NOMO-1 treated with DMSO at 0.1 percent for 48 hours (cell line): ENCODE results near the gene TENM3.

Experiments used
- DNase-seq: peaks from one replicate; lab custom pipeline; 2025; ENCODE audit not compliant: unreplicated experiment; lab: John Stamatoyannopoulos, UW

TENM3 gene

DNA sequence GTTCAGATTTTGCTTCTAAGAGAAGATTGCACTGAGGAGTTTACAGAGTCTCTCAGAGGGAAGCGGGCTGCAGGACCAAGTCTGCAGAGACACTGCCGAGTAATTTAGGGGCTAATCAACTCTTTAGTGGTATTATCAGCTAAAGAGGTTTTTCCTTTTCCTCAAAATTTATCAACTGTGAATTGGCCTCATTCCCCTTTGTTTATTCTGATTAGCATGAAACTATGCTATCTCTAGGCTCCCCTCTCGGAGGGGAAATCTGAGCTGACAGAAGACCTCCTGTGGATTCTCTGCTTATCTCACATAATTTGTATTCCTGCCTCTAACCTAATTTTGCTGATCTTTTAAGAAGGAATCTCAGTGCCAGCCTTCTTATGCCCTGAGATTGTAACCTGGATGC lies 473.0 kb downstream of the TENM3 start:
- DNase-seq, result no peak

DNA sequence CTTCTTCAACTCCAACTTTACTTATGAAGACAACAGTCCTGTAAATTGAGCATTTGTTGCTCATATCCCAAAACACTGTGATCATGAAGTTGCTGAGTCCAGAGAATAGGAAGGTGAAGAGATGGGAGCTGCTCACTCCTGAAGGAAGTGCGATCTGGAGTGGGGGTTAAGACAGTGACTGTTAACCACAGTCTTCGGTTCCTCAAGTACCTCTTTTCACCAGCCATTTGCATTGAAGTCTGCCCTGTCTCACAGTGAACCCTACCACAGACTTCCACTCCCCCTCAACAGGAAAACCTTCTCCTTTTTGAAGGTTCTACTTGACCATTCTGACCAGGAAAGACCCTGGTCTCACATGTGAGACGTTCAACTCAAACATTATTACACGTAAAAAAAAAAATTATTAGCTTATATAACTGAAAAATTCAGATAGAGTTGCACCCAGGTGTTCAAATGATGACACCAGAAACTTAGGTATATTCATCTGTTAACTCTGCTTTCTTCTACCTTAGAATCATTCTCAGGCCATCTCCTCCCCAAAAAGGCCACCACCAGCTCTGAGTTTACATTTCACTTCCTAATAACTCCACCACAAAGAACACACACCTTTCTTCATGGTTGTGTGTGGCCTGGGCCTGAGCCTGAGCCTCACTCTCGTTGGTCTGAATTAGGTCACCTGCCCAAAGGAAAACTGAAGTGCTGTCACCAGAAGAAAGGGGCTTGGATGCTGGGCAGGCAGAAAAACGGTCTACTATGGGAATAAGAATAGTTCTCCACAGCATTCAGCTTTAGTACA lies 474.8 kb downstream of the TENM3 start:
- no peak for DNase-seq

DNA sequence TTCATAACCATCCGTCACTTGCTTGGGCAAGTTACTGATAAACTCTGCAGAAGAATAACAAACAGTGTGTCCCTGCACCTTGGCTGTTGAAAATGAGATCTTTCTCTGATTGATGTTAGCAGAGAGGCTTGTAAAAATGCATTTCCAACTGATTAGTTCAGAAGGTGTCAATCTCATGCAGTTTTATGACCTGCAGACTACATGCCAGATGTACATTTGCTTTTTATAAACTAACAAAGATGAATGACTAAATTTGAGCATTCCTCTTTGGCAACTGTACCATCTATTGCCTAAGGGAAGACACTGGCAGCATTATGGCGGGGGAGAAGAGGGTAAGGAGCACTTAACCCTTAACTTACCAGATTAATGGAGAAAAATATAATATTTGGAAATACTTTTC lies 481.2 kb downstream of the TENM3 start:
- DNase-seq, result no peak

DNA sequence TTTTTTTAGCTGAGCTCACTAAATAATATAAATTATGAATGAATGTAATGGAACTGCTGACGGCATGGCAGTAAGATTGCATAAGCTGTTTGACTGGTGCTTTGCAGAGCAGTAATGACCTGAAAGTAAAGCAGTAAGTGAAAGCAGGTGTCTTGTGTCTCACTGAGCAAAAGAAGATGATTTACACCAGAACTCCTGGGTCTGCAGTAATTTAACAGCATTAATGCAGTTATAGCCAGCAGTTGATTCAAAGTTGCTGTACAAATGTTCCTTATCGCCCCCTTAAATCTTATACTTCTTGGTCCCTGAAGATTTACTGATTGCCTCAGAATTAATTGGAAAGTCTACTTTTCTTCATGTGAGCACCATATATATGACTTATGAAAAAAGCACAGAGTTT lies 486.3 kb downstream of the TENM3 start:
- DNase-seq, result no peak

DNA sequence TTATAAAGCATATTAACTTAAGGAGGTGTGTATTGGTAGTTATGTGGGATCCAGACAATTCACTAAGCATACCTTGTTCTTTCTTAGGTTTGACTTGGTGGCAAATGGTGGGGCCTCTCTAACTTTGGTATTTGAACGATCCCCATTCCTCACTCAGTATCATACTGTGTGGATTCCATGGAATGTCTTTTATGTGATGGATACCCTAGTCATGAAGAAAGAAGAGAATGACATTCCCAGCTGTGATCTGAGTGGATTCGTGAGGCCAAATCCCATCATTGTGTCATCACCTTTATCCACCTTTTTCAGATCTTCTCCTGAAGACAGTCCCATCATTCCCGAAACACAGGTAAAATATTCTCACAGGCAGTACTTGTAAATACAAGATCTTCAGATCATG lies 487.6 kb downstream of the TENM3 start:
- DNase-seq, result no peak

DNA sequence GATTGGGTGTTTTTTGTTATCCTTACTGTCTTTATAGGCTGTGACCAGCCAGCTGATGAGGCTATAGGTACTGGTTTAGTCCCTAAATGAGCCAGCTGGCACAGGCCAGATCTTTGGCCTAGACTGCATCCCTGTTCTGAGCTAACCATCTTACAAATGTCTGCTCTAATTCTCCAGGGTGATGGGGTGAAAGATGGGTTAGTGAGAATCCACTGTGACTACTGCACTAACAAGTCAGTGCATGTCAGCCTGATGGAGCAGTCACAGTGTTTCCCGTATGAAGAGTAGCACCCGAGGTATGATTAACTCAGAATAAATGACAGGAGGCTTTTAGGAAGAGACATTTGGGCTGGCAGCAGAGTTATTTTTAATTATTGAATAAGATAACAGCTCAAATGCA lies 493.0 kb downstream of the TENM3 start:
- DNase-seq, result no peak

DNA sequence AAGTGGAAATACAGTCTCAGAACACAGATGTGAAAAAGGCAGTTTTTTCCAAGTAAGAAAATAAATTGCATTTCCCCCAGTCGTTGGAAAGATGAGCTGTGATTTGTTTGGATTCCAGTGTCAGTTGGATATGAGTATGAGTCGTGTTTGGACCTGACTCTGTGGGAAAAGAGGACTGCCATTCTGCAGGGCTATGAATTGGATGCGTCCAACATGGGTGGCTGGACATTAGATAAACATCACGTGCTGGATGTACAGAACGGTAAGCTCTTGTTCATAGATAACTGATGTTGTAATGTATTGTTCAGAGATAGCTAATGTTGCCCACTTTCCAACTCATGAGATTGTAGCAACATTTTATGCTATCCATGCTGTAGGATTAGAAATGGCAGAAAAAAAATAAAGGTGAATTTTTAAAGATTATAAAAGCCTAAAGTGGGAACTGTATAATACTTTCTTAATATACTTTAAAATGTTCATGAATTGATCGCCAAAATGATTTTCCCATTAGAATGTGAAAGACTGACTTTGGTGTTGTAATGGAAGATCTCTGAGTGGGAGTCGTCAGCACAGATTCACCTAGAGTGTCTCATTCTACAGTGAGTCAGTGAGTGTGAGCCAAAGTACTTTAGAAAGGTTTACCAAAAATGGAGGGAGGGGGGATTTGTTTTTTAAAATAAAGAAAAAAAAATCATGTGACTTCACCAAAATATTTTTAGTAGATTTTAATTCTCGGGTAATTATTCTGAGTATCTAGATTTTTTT lies 495.3 kb downstream of the TENM3 start:
- DNase-seq, result no peak

DNA sequence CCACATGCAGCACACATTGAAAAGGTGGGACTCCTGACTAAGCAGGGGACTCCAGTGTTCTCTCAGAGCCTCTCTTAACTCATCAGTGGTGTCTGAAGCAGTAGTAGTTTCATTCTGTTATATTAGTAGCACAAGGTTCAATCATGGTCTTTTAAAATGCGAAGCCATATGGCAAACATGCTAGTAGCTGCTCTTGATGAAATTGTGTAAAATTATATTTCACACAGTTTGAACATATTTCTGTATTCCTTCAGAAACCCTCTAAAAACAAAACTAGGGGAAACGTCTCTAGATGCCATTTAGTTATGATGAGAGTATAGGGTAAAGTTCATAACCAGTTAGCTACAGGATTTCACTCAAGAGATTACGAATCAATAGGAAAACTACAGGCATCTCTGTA lies 497.1 kb downstream of the TENM3 start:
- DNase-seq, result no peak

DNA sequence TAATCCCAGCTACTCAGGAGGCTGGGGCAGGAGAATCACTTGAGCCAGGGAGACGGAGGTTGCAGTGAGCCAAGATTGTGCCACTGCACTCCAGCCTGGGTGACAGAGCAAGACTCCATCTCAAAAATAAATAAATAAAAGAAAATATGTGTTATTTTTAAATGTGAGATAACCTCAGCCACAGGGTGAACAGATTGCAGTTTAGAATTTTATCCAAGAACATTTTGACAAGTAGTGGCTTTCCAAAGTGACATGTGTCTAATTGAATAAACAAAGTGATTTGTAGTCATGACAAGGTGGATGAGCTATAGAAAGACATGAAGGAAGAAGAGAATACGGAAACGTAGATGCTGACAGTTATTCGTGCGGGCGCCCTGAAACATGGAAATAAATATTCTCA lies 497.9 kb downstream of the TENM3 start:
- DNase-seq, result no peak

DNA sequence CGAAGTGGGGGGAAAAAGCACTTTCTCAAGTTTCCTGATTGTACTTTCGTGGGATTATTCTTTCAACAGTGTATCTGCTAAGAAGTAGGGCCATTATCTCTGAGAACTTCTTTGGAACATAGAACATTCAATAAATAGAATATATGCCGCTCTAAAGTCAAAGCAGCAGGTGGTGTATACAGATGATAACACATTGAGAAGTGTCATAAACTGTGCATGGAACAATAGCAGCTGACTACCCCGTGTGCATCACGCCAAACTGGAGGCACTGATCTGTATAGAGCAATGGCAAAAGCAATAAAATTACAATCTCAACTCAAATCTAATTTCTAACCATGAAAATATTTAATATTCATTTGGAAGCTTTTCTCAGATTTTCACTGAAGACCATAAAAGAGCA lies 498.7 kb downstream of the TENM3 start:
- no peak for DNase-seq

DNA sequence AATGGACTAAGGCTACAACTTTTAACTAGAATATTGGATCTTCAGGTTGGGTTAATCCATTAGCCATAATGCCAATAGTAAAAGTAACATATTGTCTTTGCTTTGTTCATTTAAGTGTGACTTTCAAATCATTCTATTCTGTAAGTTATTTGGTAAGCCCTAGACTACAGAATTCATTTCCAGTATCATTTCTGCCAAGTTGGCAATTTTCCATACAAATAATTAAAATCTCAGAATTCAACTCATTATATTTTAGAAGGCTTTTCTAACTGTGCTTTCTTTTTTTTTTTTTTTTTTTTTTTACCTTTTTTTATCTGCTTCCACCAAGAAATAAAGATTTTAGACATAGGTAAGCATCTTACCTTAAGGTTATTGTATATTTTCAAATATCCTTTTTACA lies 500.6 kb downstream of the TENM3 start:
- no peak for DNase-seq

DNA sequence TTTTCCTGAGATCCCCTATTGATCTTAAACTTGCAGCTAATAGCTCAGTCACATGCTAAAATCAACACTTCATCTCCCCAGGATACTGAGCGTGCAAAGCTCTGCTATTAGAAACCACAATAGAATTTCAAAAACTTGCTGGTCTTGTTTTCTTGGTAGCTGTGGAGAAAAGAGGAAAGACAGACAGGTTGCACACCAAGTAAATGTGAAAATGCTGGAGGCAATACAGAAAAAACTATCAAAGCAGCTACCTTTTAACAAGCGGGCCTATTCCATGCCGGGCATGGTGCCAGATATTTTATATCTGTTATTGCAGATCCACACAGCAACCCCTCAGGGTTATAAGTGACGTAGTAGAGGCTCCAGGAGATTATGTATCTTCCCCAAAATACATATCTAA lies 502.0 kb downstream of the TENM3 start:
- no peak for DNase-seq

DNA sequence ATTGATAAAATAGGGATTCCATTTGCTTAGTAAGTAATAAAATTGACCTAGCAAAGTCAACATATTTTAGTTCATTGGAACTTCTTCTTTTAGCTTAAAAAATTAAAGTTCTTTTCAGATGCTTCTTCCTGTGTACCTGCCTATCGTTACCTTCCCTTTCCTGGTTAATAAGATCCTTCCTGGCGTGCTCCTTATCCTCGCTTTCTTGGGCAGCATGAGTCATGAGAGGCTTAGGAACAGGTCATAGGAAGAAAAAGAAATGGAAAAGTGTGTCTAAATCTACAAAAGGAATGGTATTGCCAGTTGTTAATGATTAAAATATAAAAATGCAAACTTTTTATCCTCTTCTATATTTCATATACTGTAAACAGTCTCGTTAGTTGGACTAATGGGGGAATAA lies 503.7 kb downstream of the TENM3 start:
- DNase-seq, result no peak

DNA sequence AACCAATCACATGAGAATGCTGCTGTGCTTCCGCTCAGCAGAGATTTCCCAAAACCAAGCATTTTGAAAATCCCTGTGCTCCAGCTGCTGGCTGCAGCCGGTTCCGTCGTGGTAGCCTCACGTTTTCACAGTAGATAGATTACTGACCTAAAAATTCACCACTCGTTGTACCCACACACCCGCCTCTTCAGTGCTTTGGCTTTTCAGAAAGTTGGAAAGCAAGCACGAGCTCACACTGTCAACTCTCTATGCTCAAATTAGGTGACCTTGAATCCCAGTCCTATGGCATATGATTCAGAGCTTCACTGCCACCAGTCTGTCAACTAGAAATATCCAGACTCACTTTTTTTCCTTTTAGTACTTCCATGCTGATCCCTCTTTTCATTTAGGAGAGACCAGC lies 505.1 kb downstream of the TENM3 start:
- DNase-seq, result no peak

DNA sequence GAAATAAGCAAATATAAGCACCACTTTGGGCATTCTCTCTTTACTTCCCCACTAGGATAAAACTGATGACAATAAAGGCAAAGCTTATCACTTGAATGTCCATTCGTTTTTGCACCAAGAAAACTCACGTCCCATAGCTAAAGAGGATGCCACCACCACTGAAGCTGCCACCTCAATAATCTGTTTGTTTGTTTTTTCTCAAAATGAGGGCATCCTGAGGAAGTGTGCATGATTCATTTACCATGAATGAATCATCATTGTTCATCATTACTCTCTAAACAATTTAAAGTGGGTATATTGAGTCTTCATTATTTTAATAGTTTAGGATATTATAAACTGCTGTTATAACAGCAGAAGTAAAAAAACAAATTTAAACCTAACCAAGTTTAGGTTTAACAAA lies 505.7 kb downstream of the TENM3 start:
- DNase-seq, result no peak

DNA sequence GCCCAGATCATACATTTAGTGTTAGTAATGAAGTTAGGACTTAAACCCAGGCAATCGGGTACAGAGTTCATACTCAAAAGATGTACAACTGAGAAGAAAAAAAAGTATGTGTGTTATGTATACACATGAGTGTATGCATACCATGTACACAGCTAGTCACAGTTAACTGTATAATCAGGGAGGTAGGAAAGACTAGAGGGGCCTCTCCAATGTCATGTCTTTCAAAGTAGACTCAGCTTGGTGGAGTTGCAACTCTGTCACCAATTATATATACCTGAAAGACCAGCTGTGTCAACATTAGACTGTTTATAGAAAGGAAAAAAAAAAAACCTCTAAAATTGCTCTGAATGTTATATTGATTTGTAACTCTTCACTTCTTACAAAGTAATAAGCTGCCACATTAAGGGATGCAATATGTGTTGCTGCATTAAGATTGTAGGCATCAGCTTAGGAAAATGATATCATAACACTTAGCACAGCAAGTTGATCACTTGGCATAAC lies 506.5 kb downstream of the TENM3 start:
- DNase-seq, result no peak

DNA sequence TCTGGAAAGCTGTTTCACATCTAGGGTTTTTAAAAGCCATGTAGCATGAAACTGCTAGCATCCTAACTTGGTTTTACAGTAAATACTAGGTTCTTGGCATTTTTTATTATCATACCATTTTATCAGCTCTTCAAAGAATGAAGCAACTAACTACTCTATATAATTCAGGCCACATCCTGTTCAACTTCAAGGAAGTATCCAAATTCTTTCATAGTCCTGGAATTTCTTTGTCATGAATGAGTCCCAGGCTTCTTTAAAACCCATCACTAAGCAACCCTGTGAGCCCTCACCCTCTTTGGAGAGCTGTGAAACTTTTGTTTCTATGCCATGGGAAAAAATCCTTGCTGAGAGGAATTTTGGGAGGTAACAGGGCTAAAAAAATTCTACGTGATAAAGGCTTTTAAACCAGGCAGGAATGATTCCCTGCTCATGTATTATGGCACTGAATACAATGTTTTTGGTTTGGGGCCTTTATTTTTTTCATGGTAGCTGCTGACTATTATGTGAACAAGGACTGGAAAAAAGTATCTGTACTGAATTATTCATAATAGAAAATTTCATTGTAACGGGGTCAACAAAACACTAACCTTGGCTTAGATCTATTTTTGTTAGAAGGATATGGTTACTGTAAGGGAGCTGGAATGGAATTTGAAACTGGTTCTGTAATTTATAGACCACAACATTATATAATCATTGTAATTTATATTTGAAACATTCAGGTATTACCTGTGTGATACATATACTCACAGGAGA lies 509.1 kb downstream of the TENM3 start:
- DNase-seq, result no peak

DNA sequence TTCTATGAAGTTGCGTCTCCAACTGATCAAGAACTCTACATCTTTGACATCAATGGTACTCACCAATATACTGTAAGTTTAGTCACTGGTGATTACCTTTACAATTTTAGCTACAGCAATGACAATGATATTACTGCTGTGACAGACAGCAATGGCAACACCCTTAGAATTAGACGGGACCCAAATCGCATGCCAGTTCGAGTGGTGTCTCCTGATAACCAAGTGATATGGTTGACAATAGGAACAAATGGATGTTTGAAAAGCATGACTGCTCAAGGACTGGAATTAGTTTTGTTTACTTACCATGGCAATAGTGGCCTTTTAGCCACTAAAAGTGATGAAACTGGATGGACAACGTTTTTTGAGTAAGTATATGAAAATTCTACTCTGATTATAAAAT lies 511.7 kb downstream of the TENM3 start:
- no peak for DNase-seq

DNA sequence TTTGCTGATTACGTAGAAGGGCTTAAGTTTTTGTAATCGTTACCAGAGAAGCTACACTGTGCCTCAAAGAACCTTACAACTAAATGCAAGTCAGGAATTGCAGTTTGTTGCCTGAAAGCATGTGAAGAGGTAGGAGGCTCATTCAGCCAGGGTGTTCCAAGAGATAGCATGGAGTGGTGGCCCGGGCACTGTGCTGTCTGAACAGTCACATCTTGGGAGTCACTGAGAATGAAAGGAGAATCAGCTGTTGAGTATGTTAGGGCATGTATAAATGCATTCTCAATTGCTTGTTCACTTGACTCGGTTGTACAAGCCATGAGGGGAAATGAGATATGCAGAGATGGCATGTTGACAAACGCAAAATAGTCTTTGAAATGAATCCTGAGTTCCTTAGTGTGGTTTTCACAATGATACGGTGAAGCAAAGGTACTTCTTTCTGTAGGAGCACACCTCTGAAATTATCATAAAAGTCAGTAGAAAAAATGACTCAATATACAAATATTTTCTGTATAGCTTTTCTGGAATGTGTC lies 513.0 kb downstream of the TENM3 start:
- DNase-seq, result no peak

DNA sequence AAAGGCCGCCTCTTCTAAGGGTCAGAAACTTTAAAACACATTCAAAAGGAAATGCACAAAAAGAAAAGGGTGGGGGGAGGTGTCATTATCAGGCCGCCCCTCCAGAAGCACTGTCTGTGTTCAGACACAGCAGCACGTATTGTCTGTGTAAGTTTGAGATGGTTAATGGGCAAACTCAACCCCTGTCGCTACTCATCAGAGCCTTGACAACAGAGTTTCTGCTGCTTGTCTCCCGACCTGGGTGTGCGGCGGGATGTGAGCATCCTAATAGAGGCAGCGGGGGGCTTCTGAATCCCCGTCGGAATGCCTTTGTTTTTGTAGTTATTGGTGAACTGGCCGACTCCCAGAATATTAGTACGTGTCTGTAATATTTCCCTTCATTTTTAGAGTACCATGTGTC lies 515.1 kb downstream of the TENM3 start:
- DNase-seq, result no peak

DNA sequence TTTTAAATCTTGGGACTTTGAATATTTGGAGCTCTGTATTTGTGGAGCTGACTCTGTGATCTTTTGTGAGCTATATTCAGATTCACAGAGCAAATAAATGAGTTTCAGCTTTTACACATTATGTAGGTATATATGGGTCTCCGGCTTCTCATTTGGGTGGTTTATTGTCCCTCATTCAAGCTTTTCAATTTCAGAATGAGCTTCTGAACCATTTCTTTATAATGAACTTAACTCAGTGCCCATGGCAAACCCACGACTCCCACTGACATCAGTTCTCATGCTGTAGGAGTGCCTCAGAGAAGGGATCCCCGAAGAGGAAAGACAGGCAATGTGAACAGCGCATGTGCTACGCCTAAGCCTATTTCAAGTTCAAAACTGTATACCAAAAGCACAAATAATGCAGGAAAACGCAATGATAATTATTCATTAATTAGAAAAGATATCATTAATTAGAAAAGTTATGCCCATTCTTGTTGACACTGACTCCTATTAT lies 517.4 kb downstream of the TENM3 start:
- DNase-seq, result no peak
